SK-N-SH (cell line): Measurements from ENCODE around the gene MAP3K5. TPM values are rescaled to one million over a fixed set of nuclear protein-coding genes. Genes with fewer than 3 reads are reported as not detected.

Experiments used
- CTCF ChIA-PET: fragments of 300-600, 350-600 bp; formaldehyde crosslinking; extraction: SDS; loops from one replicate; lab custom pipeline; 2021; lab: Yijun Ruan, JAX
- POLR2A ChIA-PET: fragments of 350-600 bp; sonication (Branson Sonifier 250); formaldehyde crosslinking; extraction: SDS; loops from one replicate; lab custom pipeline; 2020; ENCODE audit warnings: antibody characterized with exemption, inconsistent platforms; lab: Yijun Ruan, JAX
- DNase-seq: peaks from one replicate; pipeline ENCODE4 v3.0.0; 2012
- H2AFZ ChIP-seq: fragments of 200-600 bp; sonication (generic); 2 replicates; pipeline ENCODE4 v1.8.1; 2016; ENCODE audit warnings: antibody characterized with exemption, mild to moderate bottlenecking, low read depth
- H3F3A ChIP-seq: fragments of 200-600 bp; sonication (generic); replicated peaks from 2 replicates; pipeline ENCODE3; 2016; ENCODE audit warnings: antibody characterized with exemption, mild to moderate bottlenecking; ENCODE audit not compliant: insufficient read depth
- H3K27ac ChIP-seq, 2 experiments: fragments of 200-500 bp in 1 of 2; fragments of 200-600 bp in 1 of 2; sonication (Bioruptor generic) in 1 of 2; sonication (generic), shearing (Covaris generic) in 1 of 2; 2 replicates each; pipeline versions ENCODE4 v1.5.1 to v1.6.1; 2014 to 2016; ENCODE audit warnings: low read depth in 2 of 2, inconsistent platforms in 1 of 2, low read length in 1 of 2, mild to moderate bottlenecking in 1 of 2, mixed read lengths in 1 of 2
- H3K27me3 ChIP-seq: fragments of 200-600 bp; sonication (generic), shearing (Covaris generic); 2 replicates; pipeline ENCODE4 v1.6.1; 2016; ENCODE audit warnings: mixed run types; ENCODE audit not compliant: insufficient read depth
- H3K36me3 ChIP-seq, 2 experiments: fragments of 200-500 bp in 1 of 2; fragments of 200-600 bp in 1 of 2; sonication (Bioruptor generic) in 1 of 2; sonication (generic) in 1 of 2; replicated peaks in 1 of 2; 2 replicates each; pipeline versions ENCODE3 to v1.5.1; 2014 to 2016; ENCODE audit warnings: low read length in 1 of 2, mild to moderate bottlenecking in 1 of 2; ENCODE audit not compliant: insufficient read depth in 2 of 2, control insufficient read depth in 1 of 2
- H3K4me1 ChIP-seq, 2 experiments: fragments of 200-500 bp in 1 of 2; fragments of 200-600 bp in 1 of 2; sonication (Bioruptor generic) in 1 of 2; sonication (generic), shearing (Covaris generic) in 1 of 2; 2 replicates each; pipeline versions ENCODE4 v1.5.1 to v1.6.1; 2014 to 2016; ENCODE audit warnings: low read depth in 1 of 2, low read length in 1 of 2, mixed run types in 1 of 2; ENCODE audit not compliant: insufficient read depth in 2 of 2, control insufficient read depth in 1 of 2
- H3K4me2 ChIP-seq: fragments of 200-600 bp; sonication (generic), shearing (Covaris generic); 2 replicates; pipeline ENCODE4 v1.6.1; 2017; ENCODE audit warnings: mixed run types
- H3K4me3 ChIP-seq, 2 experiments: fragments of 200-500 bp in 1 of 2; fragments of 200-600 bp in 1 of 2; sonication (Bioruptor generic) in 1 of 2; sonication (generic), shearing (Covaris generic) in 1 of 2; 2 replicates each; pipeline versions ENCODE4 v1.5.1 to v1.8.1; 2014 to 2016; ENCODE audit warnings: low read depth in 2 of 2, inconsistent platforms in 1 of 2, low read length in 1 of 2, mild to moderate bottlenecking in 1 of 2, mixed read lengths in 1 of 2, moderate library complexity in 1 of 2
- H3K79me2 ChIP-seq: fragments of 200-600 bp; sonication (generic); 2 replicates; pipeline ENCODE4 v1.8.1; 2017; ENCODE audit warnings: mild to moderate bottlenecking; ENCODE audit not compliant: insufficient read depth
- H3K9ac ChIP-seq: fragments of 200-600 bp; sonication (generic); 2 replicates; pipeline ENCODE4 v1.6.1; 2017; ENCODE audit warnings: mixed run types
- H3K9me2 ChIP-seq: fragments of 200-600 bp; sonication (generic); 2 replicates; pipeline ENCODE4 v1.6.1; 2017; ENCODE audit warnings: mixed run types
- H3K9me3 ChIP-seq: fragments of 200-600 bp; sonication (generic); 2 replicates; pipeline ENCODE4 v1.6.1; 2017; ENCODE audit warnings: mixed run types, mild to moderate bottlenecking, moderate library complexity
- H4K20me1 ChIP-seq: fragments of 200-600 bp; sonication (generic); 2 replicates; pipeline ENCODE4 v1.6.1; 2017; ENCODE audit warnings: mild to moderate bottlenecking, mixed run types; ENCODE audit not compliant: insufficient read depth
- CHD2 ChIP-seq: fragments of 150-350 bp; IDR thresholded peaks from 2 replicates; pipeline ENCODE4 v1.6.1; 2018; ENCODE audit warnings: low read length; ENCODE audit not compliant: partially characterized antibody
- CTCF ChIP-seq: fragments of 200-600 bp; sonication (generic); IDR thresholded peaks from 2 replicates; pipeline ENCODE4 v1.6.1; 2017; ENCODE audit warnings: antibody characterized with exemption, mild to moderate bottlenecking, moderate library complexity
- EZH2phosphoT487 ChIP-seq: fragments of 200-600 bp; sonication (generic); IDR thresholded peaks from 2 replicates; pipeline ENCODE4 v1.6.1; 2017; ENCODE audit warnings: low read depth, mixed run types, mild to moderate bottlenecking, antibody characterized with exemption, moderate library complexity, borderline replicate concordance
- FOXJ3 ChIP-seq: sonication (generic); formaldehyde crosslinking; IDR thresholded peaks from 2 replicates; pipeline ENCODE4 v1.5.1; 2020; ENCODE audit warnings: mild to moderate bottlenecking, missing genetic modification reagents
- FOXM1 ChIP-seq: IDR thresholded peaks from 2 replicates; pipeline ENCODE4 v1.4.0; 2012; ENCODE audit warnings: low read depth, mild to moderate bottlenecking
- GABPA ChIP-seq: IDR thresholded peaks from 2 replicates; pipeline ENCODE4 v1.4.0; 2012; ENCODE audit warnings: low read depth, mild to moderate bottlenecking
- IRF3 ChIP-seq: fragments of 150-350 bp; IDR thresholded peaks from 2 replicates; pipeline ENCODE4 v1.6.1; 2016; ENCODE audit warnings: mild to moderate bottlenecking, low read depth, low read length
- JUND ChIP-seq: IDR thresholded peaks from 2 replicates; pipeline ENCODE4 v1.4.0; 2012
- MXI1 ChIP-seq: IDR thresholded peaks from 2 replicates; pipeline ENCODE4 v1.6.1; 2012; ENCODE audit warnings: mild to moderate bottlenecking, low read depth, low read length, improper control_type of control experiment
- NRF1 ChIP-seq: IDR thresholded peaks from 2 replicates; pipeline ENCODE4 v1.6.1; 2012; ENCODE audit warnings: low read depth, mild to moderate bottlenecking, low read length
- POLR2AphosphoS5 ChIP-seq: IDR thresholded peaks from 2 replicates; pipeline ENCODE4 v1.6.1; 2012; ENCODE audit warnings: low read depth, low read length
- RAD21 ChIP-seq: IDR thresholded peaks from 2 replicates; pipeline ENCODE4 v1.6.1; 2012; ENCODE audit warnings: mild to moderate bottlenecking, low read length
- REST ChIP-seq: IDR thresholded peaks from 2 replicates; pipeline ENCODE4 v1.6.1; 2012; ENCODE audit warnings: mild to moderate bottlenecking, low read depth, low read length, moderate library complexity
- SIN3A ChIP-seq: IDR thresholded peaks from 2 replicates; pipeline ENCODE4 v1.6.1; 2012; ENCODE audit warnings: low read depth, mild to moderate bottlenecking, low read length, moderate library complexity, borderline replicate concordance
- SMC3 ChIP-seq: IDR thresholded peaks from 2 replicates; pipeline ENCODE4 v1.6.1; 2012; ENCODE audit warnings: low read depth, low read length, improper control_type of control experiment
- TAF1 ChIP-seq: IDR thresholded peaks from 2 replicates; pipeline ENCODE4 v1.6.1; 2012; ENCODE audit warnings: low read depth, mild to moderate bottlenecking, low read length, moderate library complexity, borderline replicate concordance
- TEAD4 ChIP-seq: IDR thresholded peaks from 2 replicates; pipeline ENCODE4 v1.4.0; 2012; ENCODE audit warnings: mild to moderate bottlenecking, borderline replicate concordance; ENCODE audit not compliant: insufficient read depth
- ZBTB33 ChIP-seq: IDR thresholded peaks from 2 replicates; pipeline ENCODE4 v1.4.0; 2012; ENCODE audit warnings: low read depth, borderline replicate concordance
- WGBS: methylation state at CpG from one replicate; pipeline ENCODE4 v1.1.6; 2017; ENCODE audit warnings: low lambda C conversion rate; 5-methylcytosine and 5-hydroxymethylcytosine counted together
- polyA plus RNA-seq, 3 experiments: library from polyadenylated mRNA; depleted of rRNA; stranded (reverse); fragments of >200 nt; gene quantifications; 2 replicates each; pipeline ENCODE4 v1.2.3, GENCODE V29; 2012

The MAP3K5 gene
- polyA plus RNA-seq, 1 of the 3 experiments (the other 2 are of a cell fraction): 1.4 TPM

GRCh38 chr6:136521911-136522310 lies 270.4 kb downstream of the MAP3K5 start (continued):
- no peak for TF ChIP-seq CTCF
- no peak for TF ChIP-seq SIN3A
- no peak for TF ChIP-seq TEAD4
- TF ChIP-seq EZH2phosphoT487: no peak

GRCh38 chr6:136521427-136521826 lies 270.9 kb downstream of the MAP3K5 start:
- H2AFZ ChIP-seq: no peak overlapping the region
- H3K36me3 ChIP-seq: no peaks in the 10 kb centered on the region
- H3K27ac ChIP-seq: peak overlapping the region in 1 of 2 experiments; percentile 64; a peak in 2 of 4 replicates
- H3F3A ChIP-seq: no peaks in the 10 kb centered on the region
- no peak overlapping the region for H3K4me2 ChIP-seq
- H3K9me3 ChIP-seq: no peaks in the 10 kb centered on the region
- no peak overlapping the region for H3K9ac ChIP-seq
- POLR2A ChIA-PET: no interaction called here
- TF ChIP-seq JUND (no peak), POLR2AphosphoS5 (no peak), FOXJ3 (CRISPR knock-in tag) (no peak), GABPA (no peak), CHD2 (no peak), IRF3 (no peak), RAD21 (no peak), FOXM1 (no peak), SMC3 (no peak), REST (no peak), ZBTB33 (no peak), TAF1 (no peak), NRF1 (no peak), MXI1 (no peak)
- TF ChIP-seq, all 33 proteins: peak for 0
- CTCF ChIA-PET: no interaction called here
- Histone ChIP-seq H3K4me3 (no peak overlapping the region), H3K9me2 (no peaks in the 10 kb centered on the region), H3K27me3 (no peaks in the 10 kb centered on the region), H3K79me2 (no peaks in the 10 kb centered on the region), H3K4me1 (peaks cover 0 to 27% of the 10 kb centered on the region in 2 experiments; a peak in 2 of 4 replicates), H4K20me1 (no peaks in the 10 kb centered on the region)
- WGBS: 54% methylated on average over 2 of the region's 2 CpGs
- no peak for DNase-seq
